Measurements from ENCODE around the gene LDHAL6B. TPM values are rescaled to one million over a fixed set of nuclear protein-coding genes. Genes with fewer than 3 reads are reported as not detected.

Gene LDHAL6B
- total RNA-seq, 6 donors from 2014 or later: 2.1 TPM; not detected in 5

DNA sequence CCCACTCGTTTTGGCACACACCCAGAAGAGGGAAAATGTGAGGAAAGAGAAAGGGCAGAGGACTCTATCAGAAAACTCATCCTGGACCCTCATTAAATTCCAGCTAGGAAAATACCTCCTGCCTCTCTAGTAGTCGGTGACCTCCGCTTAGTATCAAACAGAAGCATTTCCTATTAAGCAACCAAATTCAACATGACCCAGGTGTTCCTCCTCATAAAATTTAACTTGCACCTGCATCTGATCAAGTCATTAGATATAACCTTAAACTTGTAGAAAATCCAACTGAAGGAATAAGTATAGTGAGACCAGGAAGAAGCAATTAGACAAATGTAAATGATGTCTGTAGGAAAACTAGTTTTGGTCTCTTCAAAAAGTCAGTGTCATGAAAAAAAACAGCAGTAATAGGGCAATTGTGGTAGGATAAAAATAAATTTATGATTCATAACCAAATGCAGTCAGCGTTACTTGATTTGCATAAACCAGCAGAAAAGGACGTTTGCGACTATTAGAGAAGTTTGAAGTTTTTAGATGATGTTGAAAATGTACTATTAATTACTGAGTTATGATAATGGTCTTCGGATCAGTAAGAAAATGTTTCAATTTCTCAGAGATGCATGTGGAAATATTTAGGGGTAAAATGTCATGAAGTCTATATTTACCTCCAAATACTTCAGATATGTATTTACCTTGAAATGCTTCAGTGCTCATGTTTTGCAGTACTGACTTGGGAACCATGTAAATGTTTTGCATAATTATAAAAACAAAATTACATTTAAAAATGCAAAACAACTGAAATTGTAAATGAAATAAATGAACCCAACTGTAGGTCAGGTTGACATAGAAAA lies 44.6 kb downstream of the LDHAL6B start:
- 80 to 82% methylated on average over 7 of the region's 7 CpGs for WGBS, 2 donors
- Histone ChIP-seq H3K36me3 (peaks cover 0 to 5% (median 1%) of the 10 kb centered on the region in 4 donors), H3K4me1 (peaks cover 0 to 3% (median 1%) of the 10 kb centered on the region in 4 donors), H3K27ac (no peak overlapping the region), H3K27me3 (no peaks in the 10 kb centered on the region), H3K9me3 (no peaks in the 10 kb centered on the region), H3K4me3 (no peak overlapping the region)
- ATAC-seq (ENCODE audit: low FRiP score in 2 of 2): no peak
- TF ChIP-seq POLR2A (IDR thresholded peaks at IDR 0.05): no peak
- TF ChIP-seq, protein P1, sequence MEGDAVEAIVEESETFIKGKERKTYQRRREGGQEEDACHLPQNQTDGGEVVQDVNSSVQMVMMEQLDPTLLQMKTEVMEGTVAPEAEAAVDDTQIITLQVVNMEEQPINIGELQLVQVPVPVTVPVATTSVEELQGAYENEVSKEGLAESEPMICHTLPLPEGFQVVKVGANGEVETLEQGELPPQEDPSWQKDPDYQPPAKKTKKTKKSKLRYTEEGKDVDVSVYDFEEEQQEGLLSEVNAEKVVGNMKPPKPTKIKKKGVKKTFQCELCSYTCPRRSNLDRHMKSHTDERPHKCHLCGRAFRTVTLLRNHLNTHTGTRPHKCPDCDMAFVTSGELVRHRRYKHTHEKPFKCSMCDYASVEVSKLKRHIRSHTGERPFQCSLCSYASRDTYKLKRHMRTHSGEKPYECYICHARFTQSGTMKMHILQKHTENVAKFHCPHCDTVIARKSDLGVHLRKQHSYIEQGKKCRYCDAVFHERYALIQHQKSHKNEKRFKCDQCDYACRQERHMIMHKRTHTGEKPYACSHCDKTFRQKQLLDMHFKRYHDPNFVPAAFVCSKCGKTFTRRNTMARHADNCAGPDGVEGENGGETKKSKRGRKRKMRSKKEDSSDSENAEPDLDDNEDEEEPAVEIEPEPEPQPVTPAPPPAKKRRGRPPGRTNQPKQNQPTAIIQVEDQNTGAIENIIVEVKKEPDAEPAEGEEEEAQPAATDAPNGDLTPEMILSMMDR (IDR thresholded peaks at IDR 0.05): no peak
- no peak for DNase-seq

DNA sequence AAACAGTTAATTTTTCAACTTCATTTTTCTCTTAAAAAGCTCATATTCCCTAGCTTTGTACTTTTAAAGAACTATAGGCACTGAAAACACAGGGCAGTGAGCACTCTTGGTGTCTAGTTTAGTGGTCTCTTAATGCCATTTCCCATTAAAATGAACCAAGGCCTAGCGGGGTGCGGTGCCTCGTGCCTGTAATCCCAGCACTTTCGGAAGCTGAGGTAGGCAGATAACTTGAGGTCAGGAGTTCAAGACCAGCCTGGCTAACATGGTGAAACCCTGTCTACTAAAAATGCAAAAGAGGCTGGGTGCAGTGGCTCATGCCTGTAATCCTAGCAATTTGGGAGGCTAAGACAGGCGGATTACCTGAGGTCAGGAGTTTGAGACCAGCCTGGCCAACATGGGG lies 45.5 kb downstream of the LDHAL6B start:
- TF ChIP-seq, protein P1 (IDR thresholded peaks at IDR 0.05): no peak
- Histone ChIP-seq H3K4me1 (peaks cover 0 to 3% (median 1%) of the 10 kb centered on the region in 4 donors), H3K36me3 (peaks cover 0 to 5% (median 1%) of the 10 kb centered on the region in 4 donors), H3K27ac (no peak overlapping the region), H3K27me3 (no peaks in the 10 kb centered on the region), H3K9me3 (no peaks in the 10 kb centered on the region), H3K4me3 (no peak overlapping the region)
- DNase-seq (no peak), ATAC-seq (ENCODE audit: low FRiP score in 2 of 2) (no peak)
- WGBS, 2 donors: 89 to 92% methylated on average over 5 of the region's 5 CpGs

DNA sequence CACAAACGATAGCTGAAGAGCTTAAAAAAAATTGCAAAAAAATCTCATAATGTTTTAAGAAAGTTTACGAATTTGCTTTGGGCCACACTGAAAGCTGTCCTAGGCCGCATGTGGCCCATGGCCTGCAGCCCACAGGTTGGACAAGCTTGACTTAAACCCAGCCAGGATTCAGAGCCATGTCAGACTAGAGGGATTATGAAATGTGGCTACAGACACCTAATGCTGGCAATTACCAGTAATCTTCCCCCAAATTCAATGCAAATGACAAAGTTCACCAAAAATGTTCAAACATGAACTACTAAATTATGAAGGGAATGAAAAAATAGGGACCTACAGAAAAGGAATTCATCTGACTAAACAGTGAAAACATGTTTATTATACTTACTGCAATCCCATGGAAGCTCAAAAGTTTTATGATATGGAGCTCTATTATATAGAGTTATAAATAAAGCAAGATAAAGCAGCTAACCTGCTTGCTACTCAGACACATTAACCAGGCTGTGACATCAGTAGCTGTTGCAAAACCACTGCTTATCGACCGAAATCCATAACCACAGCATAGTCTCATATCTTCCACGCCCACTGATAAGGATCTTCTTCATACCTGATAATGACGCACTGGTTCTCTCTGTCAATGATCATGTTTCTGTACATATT lies 49.2 kb downstream of the LDHAL6B start:
- Histone ChIP-seq H3K27ac (no peak overlapping the region), H3K27me3 (no peaks in the 10 kb centered on the region), H3K4me1 (no peaks in the 10 kb centered on the region), H3K4me3 (no peak overlapping the region), H3K9me3 (no peaks in the 10 kb centered on the region), H3K36me3 (peaks cover 0 to 12% (median 0%) of the 10 kb centered on the region in 4 donors)
- 72 to 78% methylated on average over 7 of the region's 7 CpGs for WGBS, 2 donors
- DNase-seq (no peak), ATAC-seq (ENCODE audit: low FRiP score in 2 of 2) (no peak)
- TF ChIP-seq POLR2AphosphoS5 (IDR thresholded peaks at IDR 0.05): no peak
- TF ChIP-seq, protein P1 (IDR thresholded peaks at IDR 0.05): no peak
- no peak for TF ChIP-seq POLR2A (IDR thresholded peaks at IDR 0.05)
- TF ChIP-seq EP300 (IDR thresholded peaks at IDR 0.05): no peak

DNA sequence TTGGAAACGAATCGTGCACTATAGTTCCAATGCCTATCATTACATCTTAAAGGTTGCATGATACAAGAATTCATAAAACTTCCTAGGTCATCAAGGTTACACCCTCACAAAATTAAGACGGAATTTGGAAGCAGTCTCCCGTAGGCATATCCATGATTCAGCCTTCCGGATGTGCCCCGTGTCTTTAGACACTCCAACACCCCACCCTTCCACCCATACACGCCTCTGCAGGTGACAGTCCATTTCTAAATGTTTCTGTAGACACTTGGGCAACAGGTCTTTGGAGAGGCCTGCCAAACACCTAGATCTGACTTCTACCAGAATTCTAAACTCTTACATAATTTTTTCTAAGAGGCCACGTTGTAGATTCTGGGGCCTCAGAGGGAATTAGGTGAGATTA lies 49.8 kb downstream of the LDHAL6B start:
- peak in 1 of 2 donors; percentile 36 for DNase-seq
- no peaks in the 10 kb centered on the region for H3K4me1 ChIP-seq
- no peaks in the 10 kb centered on the region for H3K9me3 ChIP-seq
- H3K36me3 ChIP-seq: peaks cover 0 to 12% (median 0%) of the 10 kb centered on the region in 4 donors
- no peaks in the 10 kb centered on the region for H3K27me3 ChIP-seq
- no peak for TF ChIP-seq POLR2AphosphoS5 (IDR thresholded peaks at IDR 0.05)
- no peak for TF ChIP-seq EP300 (IDR thresholded peaks at IDR 0.05)
- no peak for TF ChIP-seq POLR2A (IDR thresholded peaks at IDR 0.05)
- 71 to 77% methylated on average over 8 of the region's 8 CpGs for WGBS, 2 donors
- no peak overlapping the region for H3K27ac ChIP-seq
- H3K4me3 ChIP-seq: no peak overlapping the region
- no peak for ATAC-seq (ENCODE audit: low FRiP score in 2 of 2)

DNA sequence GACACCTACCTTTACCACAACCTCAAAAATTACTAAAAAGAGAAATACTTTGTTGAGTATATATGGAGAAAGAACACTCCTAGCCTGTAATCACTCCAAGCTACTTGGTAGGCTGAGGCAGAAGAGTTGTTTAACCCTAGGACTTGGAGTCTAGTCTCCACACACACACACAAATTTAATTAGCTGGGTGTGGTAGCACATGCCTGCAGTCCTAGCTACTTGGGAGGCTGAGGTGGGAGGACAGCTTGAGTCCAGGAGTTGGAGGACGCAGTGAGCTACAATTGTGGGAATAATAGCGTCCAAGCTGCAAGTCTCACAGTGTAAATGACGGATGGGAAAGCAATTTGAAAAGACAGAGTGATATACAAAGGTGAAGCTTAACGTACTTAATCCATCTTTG lies 50.5 kb downstream of the LDHAL6B start:
- TF ChIP-seq, protein P1 (IDR thresholded peaks at IDR 0.05): no peak
- TF ChIP-seq EP300 (IDR thresholded peaks at IDR 0.05): no peak
- TF ChIP-seq POLR2A (IDR thresholded peaks at IDR 0.05): no peak
- no peak for TF ChIP-seq POLR2AphosphoS5 (IDR thresholded peaks at IDR 0.05)
- ATAC-seq (ENCODE audit: low FRiP score in 2 of 2) (no peak), DNase-seq (no peak)
- H3K36me3 ChIP-seq: peaks cover 0 to 12% (median 0%) of the 10 kb centered on the region in 4 donors
- no peaks in the 10 kb centered on the region for H3K9me3 ChIP-seq
- no peak overlapping the region for H3K27ac ChIP-seq
- WGBS, 2 donors: 68 to 74% methylated on average over 4 of the region's 4 CpGs
- no peaks in the 10 kb centered on the region for H3K4me1 ChIP-seq
- no peak overlapping the region for H3K4me3 ChIP-seq
- H3K27me3 ChIP-seq: no peaks in the 10 kb centered on the region
